K562 (cell line): ENCODE measurements around the gene KNL1. TPM values are rescaled to one million over a fixed set of nuclear protein-coding genes. Genes with fewer than 3 reads are reported as not detected.

ENCODE experiments used
- ARID1B ChIP-seq: fragments of 450-650 bp; IDR thresholded peaks from 2 replicates; pipeline ENCODE4 v1.6.1; 2016; ENCODE audit warnings: antibody characterized with exemption, mild to moderate bottlenecking, inconsistent platforms
- EGR1 ChIP-seq: fragments of 450-650 bp; conservative IDR thresholded peaks from 2 replicates; pipeline ENCODE4 v1.6.1; 2017; ENCODE audit warnings: mild to moderate bottlenecking
- KLF16 ChIP-seq: IDR thresholded peaks from 2 replicates; pipeline ENCODE4 v1.6.1; 2016; ENCODE audit warnings: antibody characterized with exemption
- LCOR ChIP-seq: sonication (generic); formaldehyde crosslinking; IDR thresholded peaks from 2 replicates; pipeline ENCODE4 v1.8.0; 2022; ENCODE audit warnings: mild to moderate bottlenecking, missing genetic modification reagents
- LEF1 ChIP-seq: fragments of 450-650 bp; IDR thresholded peaks from 2 replicates; pipeline ENCODE4 v1.6.1; 2016; ENCODE audit warnings: mild to moderate bottlenecking
- MAFG ChIP-seq: fragments of 450-650 bp; conservative IDR thresholded peaks from 2 replicates; pipeline ENCODE4 v1.6.1; 2016; ENCODE audit warnings: missing genetic modification characterization, missing compliant biosample characterization
- NFE2L1 ChIP-seq: fragments of 450-650 bp; IDR thresholded peaks from 2 replicates; pipeline ENCODE4 v1.6.1; 2016; ENCODE audit warnings: missing genetic modification characterization, low read depth, mild to moderate bottlenecking, missing compliant biosample characterization, moderate library complexity, borderline replicate concordance
- PCBP2 ChIP-seq: fragments of 200-400 bp; formaldehyde crosslinking; IDR thresholded peaks from 2 replicates; pipeline ENCODE4 v1.6.1; 2018; ENCODE audit warnings: low read length, low read depth, mild to moderate bottlenecking, moderate library complexity; ENCODE audit not compliant: poor library complexity, severe bottlenecking
- POLR2G ChIP-seq: fragments of 200-400 bp; formaldehyde crosslinking; IDR thresholded peaks from 2 replicates; pipeline ENCODE4 v1.6.1; 2017; ENCODE audit warnings: low read depth, mild to moderate bottlenecking, antibody characterized with exemption, low read length, moderate library complexity
- POLR3A ChIP-seq: IDR thresholded peaks from 2 replicates; pipeline ENCODE4 v1.6.1; 2011; ENCODE audit warnings: borderline replicate concordance, mild to moderate bottlenecking, moderate library complexity; ENCODE audit not compliant: insufficient read length, insufficient read depth; ENCODE audit errors: extremely low read depth
- TEAD2 ChIP-seq: fragments of 450-650 bp; IDR thresholded peaks from 2 replicates; pipeline ENCODE4 v1.6.1; 2016; ENCODE audit warnings: missing genetic modification characterization, control low read depth, missing compliant biosample characterization
- TOE1 ChIP-seq, 2 experiments: fragments of 450-650 bp in 1 of 2; sonication (generic) in 1 of 2; formaldehyde crosslinking in 1 of 2; IDR thresholded peaks; 2 replicates each; pipeline versions ENCODE4 v1.7.1 to v1.8.0; 2016 to 2022; ENCODE audit warnings: borderline replicate concordance in 2 of 2, mild to moderate bottlenecking in 2 of 2, antibody characterized with exemption in 1 of 2, inconsistent platforms in 1 of 2, low read depth in 1 of 2, missing genetic modification reagents in 1 of 2, moderate library complexity in 1 of 2
- ZBTB7A ChIP-seq: IDR thresholded peaks from 2 replicates; pipeline ENCODE4 v1.6.1; 2011; ENCODE audit warnings: low read depth, mild to moderate bottlenecking, low read length, moderate library complexity, borderline replicate concordance; ENCODE audit not compliant: control insufficient read depth
- ZNF444 ChIP-seq: fragments of 250-450 bp; sonication (Bioruptor Pico); IDR thresholded peaks from 2 replicates; pipeline ENCODE4 v1.4.0; 2020; ENCODE audit warnings: mild to moderate bottlenecking, moderate library complexity
- ZNF785 ChIP-seq: fragments of 250-450 bp; sonication (Bioruptor Pico); IDR thresholded peaks from 2 replicates; pipeline ENCODE4 v1.4.0; 2020; ENCODE audit warnings: mild to moderate bottlenecking
- polyA plus RNA-seq, 8 experiments: library from polyadenylated mRNA; depleted of rRNA in 4 of 8; stranded (reverse) in 5 of 8; unstranded in 3 of 8; fragments of >200 nt; fragmentation: Nextera tagmentation in 2 of 8; fragmentation: Illumina TruSeq in 1 of 8; extraction: Ambion mirVana in 2 of 8; extraction: Trizol in 1 of 8; gene quantifications; 2 replicates each; pipeline versions ENCODE4 v1.2.1 to v1.2.3, GENCODE V29; 2011 to 2014; ENCODE audit warnings: inconsistent platforms in 1 of 8, missing spikeins in 1 of 8
- total RNA-seq, 7 experiments: library from RNA; depleted of rRNA in 6 of 7; stranded (reverse); fragments of >200 nt in 6 of 7; fragmentation: Illumina TruSeq in 2 of 7; extraction: Trizol in 2 of 7; gene quantifications; 2 replicates each; pipeline versions ENCODE4 v1.2.1 to v1.2.3, GENCODE V29; 2011 to 2021; ENCODE audit warnings: low replicate concordance in 1 of 7
- TF ChIP-seq, protein P1 (sequence below), 2 experiments: fragments of 450-650 bp; conservative IDR thresholded peaks; 2 replicates each; pipeline ENCODE4 v1.6.1; 2017; ENCODE audit warnings: mild to moderate bottlenecking in 2 of 2, moderate library complexity in 2 of 2
- TF ChIP-seq, protein P2 (sequence below): fragments of 450-650 bp; formaldehyde crosslinking; IDR thresholded peaks from 2 replicates; pipeline ENCODE4 v1.4.0; 2020; ENCODE audit warnings: mild to moderate bottlenecking, moderate library complexity
- TF ChIP-seq, protein P3 (sequence below), 2 experiments: fragments of 200-800 bp in 1 of 2; sonication (Bioruptor generic) in 1 of 2; sonication (generic) in 1 of 2; formaldehyde crosslinking in 1 of 2; IDR thresholded peaks in 1 of 2; conservative IDR thresholded peaks in 1 of 2; 2 replicates each; pipeline versions ENCODE4 v1.5.0 to v1.6.1; 2016 to 2020; ENCODE audit warnings: missing compliant biosample characterization in 1 of 2, missing genetic modification characterization in 1 of 2, missing genetic modification reagents in 1 of 2

KNL1 gene
- total and polyA plus RNA-seq, 9 of the 15 experiments (the other 6 are each of a cell fraction or from before 2014, with no cell fraction given) = 14.5 to 65.4 (median 34.6) TPM

GRCh38 chr15:40593588-40594428, at the start of gene KNL1 (continued):
- TF ChIP-seq, protein P1, sequence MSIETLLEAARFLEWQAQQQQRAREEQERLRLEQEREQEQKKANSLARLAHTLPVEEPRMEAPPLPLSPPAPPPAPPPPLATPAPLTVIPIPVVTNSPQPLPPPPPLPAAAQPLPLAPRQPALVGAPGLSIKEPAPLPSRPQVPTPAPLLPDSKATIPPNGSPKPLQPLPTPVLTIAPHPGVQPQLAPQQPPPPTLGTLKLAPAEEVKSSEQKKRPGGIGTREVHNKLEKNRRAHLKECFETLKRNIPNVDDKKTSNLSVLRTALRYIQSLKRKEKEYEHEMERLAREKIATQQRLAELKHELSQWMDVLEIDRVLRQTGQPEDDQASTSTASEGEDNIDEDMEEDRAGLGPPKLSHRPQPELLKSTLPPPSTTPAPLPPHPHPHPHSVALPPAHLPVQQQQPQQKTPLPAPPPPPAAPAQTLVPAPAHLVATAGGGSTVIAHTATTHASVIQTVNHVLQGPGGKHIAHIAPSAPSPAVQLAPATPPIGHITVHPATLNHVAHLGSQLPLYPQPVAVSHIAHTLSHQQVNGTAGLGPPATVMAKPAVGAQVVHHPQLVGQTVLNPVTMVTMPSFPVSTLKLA (conservative IDR thresholded peaks at IDR 0.05) = peak; percentile 47 to 81; a peak in 3 of 4 replicates
- TF ChIP-seq LEF1 = peak; percentile 57; the same call in 1 of the 2 replicates
- peak; percentile 92 for TF ChIP-seq LCOR (CRISPR knock-in tag)
- TF ChIP-seq PCBP2 = no peak
- 0 out of 2 replicates have a peak, but pooled peaks have one; percentile 3 for TF ChIP-seq MAFG
- no peak for TF ChIP-seq NFE2L1 (tag)
- peak; percentile 81 for TF ChIP-seq EGR1
- TF ChIP-seq POLR3A = peak; percentile 89
- TF ChIP-seq POLR2G = no peak
- no peak for TF ChIP-seq TEAD2 (tag)
- TF ChIP-seq ZBTB7A = 0 out of 2 replicates have a peak, but pooled peaks have one; percentile 13
- TF ChIP-seq, protein P2, sequence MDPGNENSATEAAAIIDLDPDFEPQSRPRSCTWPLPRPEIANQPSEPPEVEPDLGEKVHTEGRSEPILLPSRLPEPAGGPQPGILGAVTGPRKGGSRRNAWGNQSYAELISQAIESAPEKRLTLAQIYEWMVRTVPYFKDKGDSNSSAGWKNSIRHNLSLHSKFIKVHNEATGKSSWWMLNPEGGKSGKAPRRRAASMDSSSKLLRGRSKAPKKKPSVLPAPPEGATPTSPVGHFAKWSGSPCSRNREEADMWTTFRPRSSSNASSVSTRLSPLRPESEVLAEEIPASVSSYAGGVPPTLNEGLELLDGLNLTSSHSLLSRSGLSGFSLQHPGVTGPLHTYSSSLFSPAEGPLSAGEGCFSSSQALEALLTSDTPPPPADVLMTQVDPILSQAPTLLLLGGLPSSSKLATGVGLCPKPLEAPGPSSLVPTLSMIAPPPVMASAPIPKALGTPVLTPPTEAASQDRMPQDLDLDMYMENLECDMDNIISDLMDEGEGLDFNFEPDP (CRISPR knock-in tag) = no peak
- peak; percentile 33; the same call in 1 of the 2 replicates for TF ChIP-seq KLF16
- TF ChIP-seq, protein P3, sequence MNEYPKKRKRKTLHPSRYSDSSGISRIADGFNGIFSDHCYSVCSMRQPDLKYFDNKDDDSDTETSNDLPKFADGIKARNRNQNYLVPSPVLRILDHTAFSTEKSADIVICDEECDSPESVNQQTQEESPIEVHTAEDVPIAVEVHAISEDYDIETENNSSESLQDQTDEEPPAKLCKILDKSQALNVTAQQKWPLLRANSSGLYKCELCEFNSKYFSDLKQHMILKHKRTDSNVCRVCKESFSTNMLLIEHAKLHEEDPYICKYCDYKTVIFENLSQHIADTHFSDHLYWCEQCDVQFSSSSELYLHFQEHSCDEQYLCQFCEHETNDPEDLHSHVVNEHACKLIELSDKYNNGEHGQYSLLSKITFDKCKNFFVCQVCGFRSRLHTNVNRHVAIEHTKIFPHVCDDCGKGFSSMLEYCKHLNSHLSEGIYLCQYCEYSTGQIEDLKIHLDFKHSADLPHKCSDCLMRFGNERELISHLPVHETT (CRISPR knock-in tag; conservative IDR thresholded peaks at IDR 0.05 in 1 of 2, IDR thresholded peaks at IDR 0.05 in 1 of 2) = peak in 1 of 2 experiments; percentile 79; a peak in 2 of 4 replicates
- TF ChIP-seq ZNF444 = no peak
- TF ChIP-seq TOE1 (IDR thresholded peaks at IDR 0.05; ENCODE audit: borderline replicate concordance) = peak; percentile 40
- TF ChIP-seq TOE1 (CRISPR knock-in tag; IDR thresholded peaks at IDR 0.05; ENCODE audit: borderline replicate concordance, low read depth) = no peak
- no peak for TF ChIP-seq ZNF785 (CRISPR knock-in tag)
- TF ChIP-seq ARID1B = peak; percentile 48
